Vagina (tissue), 2 donors: ENCODE data around the gene AMZ1.

Experiments used
- POLR2AphosphoS5 ChIP-seq, 2 donors: sonication (generic); formaldehyde crosslinking; IDR thresholded peaks; one replicate each; pipeline ENCODE4 v1.9.0; 2017; ENCODE audit warnings: antibody characterized with exemption in 2 of 2, mild to moderate bottlenecking in 2 of 2, low read depth in 1 of 2; ENCODE audit not compliant: insufficient read depth in 1 of 2
- TF ChIP-seq, protein P1 (sequence below), 3 experiments: fragments of 450-650 bp in 2 of 3; fragments of 200-600 bp in 1 of 3; sonication (generic) in 1 of 3; IDR thresholded peaks; one replicate each; pipeline ENCODE4 v1.5.1; 2017 to 2019; ENCODE audit warnings: antibody characterized with exemption in 3 of 3, mild to moderate bottlenecking in 2 of 3, moderate library complexity in 2 of 3

DNA sequence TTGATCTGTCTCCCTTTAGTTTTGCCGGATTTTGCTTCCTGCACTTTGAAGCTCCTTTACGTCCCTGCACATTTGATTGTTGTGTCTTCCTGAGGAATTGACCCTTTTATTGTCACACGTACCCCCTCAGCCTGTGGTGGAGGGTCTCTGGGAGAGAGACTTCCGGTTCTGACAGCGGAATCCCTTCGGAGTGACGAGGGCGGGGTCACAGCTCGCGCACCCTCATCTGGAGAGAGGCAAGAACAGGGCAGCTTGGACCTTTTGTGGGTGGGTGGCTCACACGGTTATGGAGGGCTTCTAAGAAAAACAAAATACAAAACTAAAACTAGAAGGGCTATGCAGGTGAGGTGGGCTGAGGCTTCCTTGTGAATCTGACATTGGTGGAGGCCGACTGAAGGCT is 26.0 kb downstream of the AMZ1 start:
- TF ChIP-seq, protein P1, sequence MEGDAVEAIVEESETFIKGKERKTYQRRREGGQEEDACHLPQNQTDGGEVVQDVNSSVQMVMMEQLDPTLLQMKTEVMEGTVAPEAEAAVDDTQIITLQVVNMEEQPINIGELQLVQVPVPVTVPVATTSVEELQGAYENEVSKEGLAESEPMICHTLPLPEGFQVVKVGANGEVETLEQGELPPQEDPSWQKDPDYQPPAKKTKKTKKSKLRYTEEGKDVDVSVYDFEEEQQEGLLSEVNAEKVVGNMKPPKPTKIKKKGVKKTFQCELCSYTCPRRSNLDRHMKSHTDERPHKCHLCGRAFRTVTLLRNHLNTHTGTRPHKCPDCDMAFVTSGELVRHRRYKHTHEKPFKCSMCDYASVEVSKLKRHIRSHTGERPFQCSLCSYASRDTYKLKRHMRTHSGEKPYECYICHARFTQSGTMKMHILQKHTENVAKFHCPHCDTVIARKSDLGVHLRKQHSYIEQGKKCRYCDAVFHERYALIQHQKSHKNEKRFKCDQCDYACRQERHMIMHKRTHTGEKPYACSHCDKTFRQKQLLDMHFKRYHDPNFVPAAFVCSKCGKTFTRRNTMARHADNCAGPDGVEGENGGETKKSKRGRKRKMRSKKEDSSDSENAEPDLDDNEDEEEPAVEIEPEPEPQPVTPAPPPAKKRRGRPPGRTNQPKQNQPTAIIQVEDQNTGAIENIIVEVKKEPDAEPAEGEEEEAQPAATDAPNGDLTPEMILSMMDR (IDR thresholded peaks at IDR 0.05): no peak
- no peak for TF ChIP-seq POLR2AphosphoS5 (IDR thresholded peaks at IDR 0.05; ENCODE audit: insufficient read depth in 1 of 2, low read depth in 1 of 2)
